Lower leg skin (tissue), 4 donors: ENCODE measurements around the gene GALR2. TPM values are rescaled to one million over a fixed set of nuclear protein-coding genes. Genes with fewer than 3 reads are reported as not detected.

ENCODE experiments used
- DNase-seq, 2 donors: peaks; one replicate each; pipeline ENCODE4 v3.0.0-alpha.2; 2019; ENCODE audit warnings: low spot score in 2 of 2
- H3K4me3 ChIP-seq: fragments of 200-600 bp; sonication (generic); 2 replicates; pipeline ENCODE4 v1.5.1; 2017; ENCODE audit warnings: mild to moderate bottlenecking, low read depth; ENCODE audit not compliant: poor library complexity, severe bottlenecking
- POLR2A ChIP-seq, 2 donors: fragments of 450-650 bp; IDR thresholded peaks; one replicate each; pipeline ENCODE4 v1.6.1; 2016 to 2017; ENCODE audit warnings: antibody characterized with exemption in 2 of 2, mild to moderate bottlenecking in 1 of 2, moderate library complexity in 1 of 2
- WGBS, 2 donors: methylation state at CpG; one replicate each; pipeline ENCODE4 v1.1.5; 2018; 5-methylcytosine and 5-hydroxymethylcytosine counted together
- intact Hi-C: fragments of 100-400 bp; cut with DNase I; formaldehyde crosslinking; loops from one replicate; pipeline ENCODE4 v1.15.0; 2023; ENCODE audit warnings: low total_unique reads
- total RNA-seq, 4 donors: library from RNA; depleted of rRNA; stranded (reverse); fragments of >200 nt; gene quantifications; one replicate each; pipeline ENCODE4 v1.1.0, GENCODE V29; 2016
- TF ChIP-seq, protein P1 (sequence below), 3 donors: fragments of 450-650 bp; IDR thresholded peaks; one replicate each; pipeline ENCODE4 v1.5.1; 2016; ENCODE audit warnings: antibody characterized with exemption in 3 of 3, mild to moderate bottlenecking in 3 of 3, moderate library complexity in 2 of 3

GALR2 gene
- total RNA-seq, 4 donors from 2014 or later: 0.17 to 0.97 TPM; not detected in 2

- intact Hi-C loops: no loop called here
- peak in 1 of 2 donors; percentile 7 for DNase-seq
These were observed 17.1 kb downstream of the GALR2 start for GRCh38 chr17:76091526-76092286.

DNA sequence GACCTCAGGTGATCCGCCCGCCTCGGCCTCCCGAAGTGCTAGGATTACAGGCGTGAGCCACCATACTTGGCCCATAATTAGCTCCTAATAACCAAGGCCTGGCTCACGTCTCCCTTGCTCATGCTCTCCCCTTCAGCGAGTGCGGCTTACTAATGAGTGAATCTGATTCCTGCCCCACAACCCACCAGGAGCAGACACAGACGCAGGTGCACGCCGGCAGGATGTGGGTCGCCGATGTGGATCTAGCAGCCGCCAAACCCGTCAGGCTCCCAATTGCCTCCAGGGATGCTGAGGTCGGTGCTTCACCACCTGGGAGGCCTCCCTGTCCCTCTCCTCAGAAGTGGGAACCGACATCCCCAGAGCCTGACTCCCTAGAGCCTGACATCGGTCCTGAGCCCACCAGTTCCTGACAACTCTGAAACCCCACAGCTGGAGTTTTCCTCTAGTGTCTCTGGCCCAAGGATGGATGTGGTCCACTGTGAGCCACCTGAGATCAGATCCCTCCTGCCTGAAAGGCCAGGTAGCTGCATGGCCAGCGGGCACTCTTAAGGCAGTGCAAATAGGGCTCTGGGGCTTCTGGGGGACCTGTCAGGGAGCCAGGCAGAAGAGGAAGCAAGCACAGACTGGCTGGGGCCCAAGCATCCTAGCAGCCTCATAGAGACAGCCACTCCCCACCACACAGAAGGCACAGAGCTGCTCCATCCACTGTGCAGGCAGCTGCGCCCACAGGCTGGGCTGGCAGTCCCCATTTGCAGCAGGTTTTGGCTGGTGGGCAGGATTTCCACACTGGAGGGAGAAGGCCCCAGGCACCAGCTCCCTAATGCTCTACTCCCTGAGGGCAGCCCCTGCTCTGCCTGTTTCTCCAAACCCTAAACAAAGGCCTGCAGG lies 18.2 kb downstream of the GALR2 start:
- WGBS, 2 donors: 92 to 93% methylated on average over 20 of the region's 20 CpGs
- no peak overlapping the region for H3K4me3 ChIP-seq
- intact Hi-C loops: no loop called here
- TF ChIP-seq POLR2A (IDR thresholded peaks at IDR 0.05): no peak
- TF ChIP-seq, protein P1, sequence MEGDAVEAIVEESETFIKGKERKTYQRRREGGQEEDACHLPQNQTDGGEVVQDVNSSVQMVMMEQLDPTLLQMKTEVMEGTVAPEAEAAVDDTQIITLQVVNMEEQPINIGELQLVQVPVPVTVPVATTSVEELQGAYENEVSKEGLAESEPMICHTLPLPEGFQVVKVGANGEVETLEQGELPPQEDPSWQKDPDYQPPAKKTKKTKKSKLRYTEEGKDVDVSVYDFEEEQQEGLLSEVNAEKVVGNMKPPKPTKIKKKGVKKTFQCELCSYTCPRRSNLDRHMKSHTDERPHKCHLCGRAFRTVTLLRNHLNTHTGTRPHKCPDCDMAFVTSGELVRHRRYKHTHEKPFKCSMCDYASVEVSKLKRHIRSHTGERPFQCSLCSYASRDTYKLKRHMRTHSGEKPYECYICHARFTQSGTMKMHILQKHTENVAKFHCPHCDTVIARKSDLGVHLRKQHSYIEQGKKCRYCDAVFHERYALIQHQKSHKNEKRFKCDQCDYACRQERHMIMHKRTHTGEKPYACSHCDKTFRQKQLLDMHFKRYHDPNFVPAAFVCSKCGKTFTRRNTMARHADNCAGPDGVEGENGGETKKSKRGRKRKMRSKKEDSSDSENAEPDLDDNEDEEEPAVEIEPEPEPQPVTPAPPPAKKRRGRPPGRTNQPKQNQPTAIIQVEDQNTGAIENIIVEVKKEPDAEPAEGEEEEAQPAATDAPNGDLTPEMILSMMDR (IDR thresholded peaks at IDR 0.05): no peak
- no peak for DNase-seq

More at GRCh38 chr17:76091526-76092286, 17.1 kb downstream of the GALR2 start:
- WGBS, 2 donors: 82% methylated on average over 22 to 23 of the region's 23 CpGs
- no peak overlapping the region for H3K4me3 ChIP-seq
- TF ChIP-seq, protein P1 (IDR thresholded peaks at IDR 0.05): no peak
- TF ChIP-seq POLR2A (IDR thresholded peaks at IDR 0.05): no peak

GRCh38 chr17:76094046-76094445 lies 19.5 kb downstream of the GALR2 start:
- H3K4me3 ChIP-seq: no peak overlapping the region
- intact Hi-C loops: no loop called here
- TF ChIP-seq, protein P1 (IDR thresholded peaks at IDR 0.05): no peak
- no peak for TF ChIP-seq POLR2A (IDR thresholded peaks at IDR 0.05)
- DNase-seq: peak in 1 of 2 donors; percentile 5
- 86 to 90% methylated on average over 11 of the region's 11 CpGs for WGBS, 2 donors

- TF ChIP-seq, protein P1 (IDR thresholded peaks at IDR 0.05): no peak
- no peak for TF ChIP-seq POLR2A (IDR thresholded peaks at IDR 0.05)
- intact Hi-C loops: no loop called here
- WGBS, 2 donors: 87 to 93% methylated on average over 13 of the region's 13 CpGs
- no peak overlapping the region for H3K4me3 ChIP-seq
- no peak for DNase-seq
These were observed 21.4 kb downstream of the GALR2 start for GRCh38 chr17:76095943-76096342.

GRCh38 chr17:76097716-76098295 lies 23.2 kb downstream of the GALR2 start:
- intact Hi-C loops: no loop called here
- WGBS, 2 donors: 91 to 97% methylated on average over 19 of the region's 19 CpGs
- no peak overlapping the region for H3K4me3 ChIP-seq
- TF ChIP-seq, protein P1 (IDR thresholded peaks at IDR 0.05): no peak
- TF ChIP-seq POLR2A (IDR thresholded peaks at IDR 0.05): no peak
- DNase-seq: no peak
